ENCODE data around the gene NDUFB7.
A peak's percentile ranks its signal among the peaks of the same experiment; 100 is the strongest.
"Not testable (repeated sequence)": the region's sequence is repeated elsewhere in the genome, so short reads cannot be mapped to it uniquely, and the experiment has no call there.

The NDUFB7 gene

GRCh38 chr19:14553042-14553938 lies 18.6 kb downstream of the NDUFB7 start:
- no peak for DNase-seq (ENCODE audit: low read depth in 2 of 2)

GRCh38 chr19:14552006-14552360 lies 19.9 kb downstream of the NDUFB7 start:
- DNase-seq (ENCODE audit: low read depth in 2 of 2): not testable (repeated sequence)

GRCh38 chr19:14551134-14552005 lies 20.5 kb downstream of the NDUFB7 start:
- DNase-seq (ENCODE audit: low read depth in 2 of 2): peak; percentile 44 to 61

- DNase-seq (ENCODE audit: low read depth in 2 of 2): no peak
Observed at GRCh38 chr19:14550201-14550754, 21.6 kb downstream of the NDUFB7 start.

- no peak for DNase-seq (ENCODE audit: low read depth in 2 of 2)
Observed at GRCh38 chr19:14545716-14546082, 26.2 kb downstream of the NDUFB7 start.

- DNase-seq (ENCODE audit: low read depth in 2 of 2): no peak
Observed at GRCh38 chr19:14544977-14545715, 26.7 kb downstream of the NDUFB7 start.

- no peak for DNase-seq (ENCODE audit: low read depth in 2 of 2)
Observed at GRCh38 chr19:14544047-14544446, 27.8 kb downstream of the NDUFB7 start.

- DNase-seq (ENCODE audit: low read depth in 2 of 2): no peak
Observed at GRCh38 chr19:14542711-14543328, 29.0 kb downstream of the NDUFB7 start.

- DNase-seq (ENCODE audit: low read depth in 2 of 2): not testable (repeated sequence)
Observed at GRCh38 chr19:14541979-14542378, 29.9 kb downstream of the NDUFB7 start.

GRCh38 chr19:14540741-14541525 lies 30.9 kb downstream of the NDUFB7 start:
- DNase-seq (ENCODE audit: low read depth in 2 of 2): no peak

GRCh38 chr19:14536926-14537692 lies 34.8 kb downstream of the NDUFB7 start:
- no peak for DNase-seq (ENCODE audit: low read depth in 2 of 2)

- DNase-seq (ENCODE audit: low read depth in 2 of 2): no peak
Observed at GRCh38 chr19:14533450-14533849, 38.4 kb downstream of the NDUFB7 start.

GRCh38 chr19:14530506-14530905 lies 41.4 kb downstream of the NDUFB7 start:
- DNase-seq (ENCODE audit: low read depth in 2 of 2): no peak

- DNase-seq (ENCODE audit: low read depth in 2 of 2): no peak
Observed at GRCh38 chr19:14530005-14530348, 41.9 kb downstream of the NDUFB7 start.

GRCh38 chr19:14529254-14530004 lies 42.4 kb downstream of the NDUFB7 start, which contains the start of gene TECR:
Gene TECR, plus strand, starts transcription at chr19:14529594. Its CDS starts 103 bp downstream, at chr19:14529697.
- peak; percentile 100 for DNase-seq (ENCODE audit: low read depth in 2 of 2)

GRCh38 chr19:14528419-14529253 lies 43.2 kb downstream of the NDUFB7 start:
- no peak for DNase-seq (ENCODE audit: low read depth in 2 of 2)

GRCh38 chr19:14526423-14526822 lies 45.4 kb downstream of the NDUFB7 start:
- no peak for DNase-seq (ENCODE audit: low read depth in 2 of 2)

- no peak for DNase-seq (ENCODE audit: low read depth in 2 of 2)
Observed at GRCh38 chr19:14525729-14526128, 46.1 kb downstream of the NDUFB7 start.
